ENCODE data around the gene GFOD2. TPM values are rescaled to one million over a fixed set of nuclear protein-coding genes. Genes with fewer than 3 reads are reported as not detected.

The GFOD2 gene
- total RNA-seq, 1 donor from 2014 or later = 21.9 TPM

DNA sequence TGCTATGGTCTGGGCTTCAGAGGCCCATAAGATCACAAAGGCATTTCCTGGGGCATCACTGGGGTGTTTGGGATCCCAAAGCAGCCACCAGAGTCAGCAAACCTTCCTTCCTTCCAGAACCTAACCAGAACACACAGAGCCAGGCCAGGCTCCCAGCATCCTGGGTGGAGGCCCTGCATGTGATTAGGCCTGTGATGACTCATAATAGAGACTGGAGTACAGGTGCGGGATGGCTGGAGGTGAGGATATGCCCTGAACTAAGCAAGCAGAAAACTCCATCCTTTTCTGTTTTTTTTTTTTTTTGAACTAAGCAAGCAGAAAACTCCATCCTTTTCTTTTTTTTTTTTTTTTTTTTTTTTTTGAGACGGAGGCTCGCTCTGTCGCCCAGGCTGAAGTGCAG lies 17.7 kb upstream of the GFOD2 start:
- DNase-seq (ENCODE audit: low read depth) = no peak
- no peaks in the 10 kb centered on the region for H3K27me3 ChIP-seq (ENCODE audit: control insufficient read depth, insufficient read depth, low read length)
- TF ChIP-seq, protein P1, sequence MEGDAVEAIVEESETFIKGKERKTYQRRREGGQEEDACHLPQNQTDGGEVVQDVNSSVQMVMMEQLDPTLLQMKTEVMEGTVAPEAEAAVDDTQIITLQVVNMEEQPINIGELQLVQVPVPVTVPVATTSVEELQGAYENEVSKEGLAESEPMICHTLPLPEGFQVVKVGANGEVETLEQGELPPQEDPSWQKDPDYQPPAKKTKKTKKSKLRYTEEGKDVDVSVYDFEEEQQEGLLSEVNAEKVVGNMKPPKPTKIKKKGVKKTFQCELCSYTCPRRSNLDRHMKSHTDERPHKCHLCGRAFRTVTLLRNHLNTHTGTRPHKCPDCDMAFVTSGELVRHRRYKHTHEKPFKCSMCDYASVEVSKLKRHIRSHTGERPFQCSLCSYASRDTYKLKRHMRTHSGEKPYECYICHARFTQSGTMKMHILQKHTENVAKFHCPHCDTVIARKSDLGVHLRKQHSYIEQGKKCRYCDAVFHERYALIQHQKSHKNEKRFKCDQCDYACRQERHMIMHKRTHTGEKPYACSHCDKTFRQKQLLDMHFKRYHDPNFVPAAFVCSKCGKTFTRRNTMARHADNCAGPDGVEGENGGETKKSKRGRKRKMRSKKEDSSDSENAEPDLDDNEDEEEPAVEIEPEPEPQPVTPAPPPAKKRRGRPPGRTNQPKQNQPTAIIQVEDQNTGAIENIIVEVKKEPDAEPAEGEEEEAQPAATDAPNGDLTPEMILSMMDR (IDR thresholded peaks at IDR 0.05; ENCODE audit: insufficient read depth, low read length, poor library complexity, severe bottlenecking) = no peak

DNA sequence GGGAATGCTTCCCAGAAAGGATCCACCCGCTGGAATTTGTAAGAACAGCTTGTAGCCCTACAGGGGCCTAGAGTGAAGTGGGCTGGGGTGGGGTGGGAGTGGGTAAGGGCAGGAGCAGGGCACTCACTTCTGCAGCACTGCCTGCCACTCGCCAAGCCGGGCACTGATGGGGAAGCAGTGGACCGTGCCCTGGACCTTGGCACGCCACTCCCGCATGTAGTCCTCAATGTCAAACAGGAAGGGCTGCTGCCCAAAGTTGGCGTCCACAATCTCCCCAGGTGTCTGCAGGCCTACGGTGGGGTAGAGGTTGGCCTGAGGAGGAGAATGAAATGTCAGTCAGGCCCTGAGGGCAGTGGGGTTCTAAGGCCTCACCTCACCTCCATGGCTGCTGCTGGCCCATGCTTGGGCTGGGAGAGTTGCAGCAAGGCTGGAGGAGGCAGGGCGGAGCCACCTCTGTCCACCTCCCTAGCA lies 15.7 kb upstream of the GFOD2 start:
- DNase-seq (ENCODE audit: low read depth) = no peak
- TF ChIP-seq, protein P1 (IDR thresholded peaks at IDR 0.05; ENCODE audit: insufficient read depth, low read length, poor library complexity, severe bottlenecking) = no peak
- no peaks in the 10 kb centered on the region for H3K36me3 ChIP-seq (ENCODE audit: control insufficient read depth, insufficient read depth, low read length)
- H3K4me3 ChIP-seq (ENCODE audit: low read depth, low read length) = no peak overlapping the region
- H3K27me3 ChIP-seq (ENCODE audit: control insufficient read depth, insufficient read depth, low read length) = no peaks in the 10 kb centered on the region

More for the DNA sequence above, 17.7 kb upstream of the GFOD2 start:
- Histone ChIP-seq H3K4me3 (ENCODE audit: low read depth, low read length) (no peak overlapping the region), H3K36me3 (ENCODE audit: control insufficient read depth, insufficient read depth, low read length) (no peaks in the 10 kb centered on the region)

GRCh38 chr16:67733734-67734470 lies 14.8 kb upstream of the GFOD2 start:
- DNase-seq (ENCODE audit: low read depth) = no peak
- TF ChIP-seq, protein P1 (IDR thresholded peaks at IDR 0.05; ENCODE audit: insufficient read depth, low read length, poor library complexity, severe bottlenecking) = no peak

GRCh38 chr16:67731753-67732095 lies 12.6 kb upstream of the GFOD2 start:
- H3K36me3 ChIP-seq (ENCODE audit: control insufficient read depth, insufficient read depth, low read length) = no peaks in the 10 kb centered on the region

More at GRCh38 chr16:67733734-67734470, 14.8 kb upstream of the GFOD2 start:
- no peaks in the 10 kb centered on the region for H3K36me3 ChIP-seq (ENCODE audit: control insufficient read depth, insufficient read depth, low read length)
- H3K27me3 ChIP-seq (ENCODE audit: control insufficient read depth, insufficient read depth, low read length) = no peaks in the 10 kb centered on the region
- H3K4me3 ChIP-seq (ENCODE audit: low read depth, low read length) = no peak overlapping the region

DNA sequence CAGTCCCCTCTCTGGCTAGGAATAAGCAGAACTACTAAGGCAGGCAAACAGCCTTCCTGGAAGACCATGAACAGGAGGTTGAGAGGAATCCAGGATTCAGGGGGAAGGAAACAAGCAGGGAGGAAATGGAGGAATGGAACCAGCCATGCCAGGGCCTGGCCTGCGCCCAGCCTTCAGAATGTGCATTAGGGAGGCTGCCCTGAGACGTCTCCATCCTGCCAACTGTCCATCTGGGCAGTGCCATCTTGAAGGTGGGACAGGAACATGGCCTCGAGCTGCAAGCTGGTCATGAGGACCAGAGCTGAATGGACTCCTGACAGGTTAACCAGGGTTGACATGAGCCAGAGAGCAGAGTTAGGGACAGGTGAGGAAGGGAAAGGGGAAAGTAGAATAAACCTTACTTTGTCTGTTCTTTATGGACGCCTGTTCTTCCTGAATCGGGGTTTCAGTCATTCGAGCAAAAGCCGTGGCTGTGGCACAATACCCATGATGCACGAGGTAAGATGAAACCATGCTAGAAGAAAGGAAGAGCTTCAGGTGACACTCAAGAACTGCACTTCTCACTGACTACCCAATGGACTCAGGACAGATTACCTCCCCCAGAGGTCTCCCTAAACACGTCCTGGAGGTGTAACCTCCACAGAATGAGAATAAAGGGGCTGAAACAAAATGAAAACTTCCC lies 12.1 kb upstream of the GFOD2 start:
- Histone ChIP-seq H3K4me3 (ENCODE audit: low read depth, low read length) (no peak overlapping the region), H3K36me3 (ENCODE audit: control insufficient read depth, insufficient read depth, low read length) (no peaks in the 10 kb centered on the region), H3K27me3 (ENCODE audit: control insufficient read depth, insufficient read depth, low read length) (no peaks in the 10 kb centered on the region)
- TF ChIP-seq, protein P1 (IDR thresholded peaks at IDR 0.05; ENCODE audit: insufficient read depth, low read length, poor library complexity, severe bottlenecking) = no peak
- no peak for DNase-seq (ENCODE audit: low read depth)

More at GRCh38 chr16:67731753-67732095, 12.6 kb upstream of the GFOD2 start:
- TF ChIP-seq, protein P1 (IDR thresholded peaks at IDR 0.05; ENCODE audit: insufficient read depth, low read length, poor library complexity, severe bottlenecking) = no peak
- Histone ChIP-seq H3K4me3 (ENCODE audit: low read depth, low read length) (no peak overlapping the region), H3K27me3 (ENCODE audit: control insufficient read depth, insufficient read depth, low read length) (no peaks in the 10 kb centered on the region)
- no peak for DNase-seq (ENCODE audit: low read depth)

All from kidney epithelial cell (primary cell).